GM21390 (cell line): ENCODE data around the gene IL15.
A peak's percentile ranks its signal among the peaks of the same experiment; 100 is the strongest.
"Not testable (repeated sequence)": the region's sequence is repeated elsewhere in the genome, so short reads cannot be mapped to it uniquely, and the experiment has no call there.

ENCODE experiments used
- ATAC-seq: cut with Tn5 transposase; IDR thresholded peaks from one replicate; pipeline ENCODE4 v1.9.1; 2021; ENCODE audit not compliant: unreplicated experiment

IL15 gene

DNA sequence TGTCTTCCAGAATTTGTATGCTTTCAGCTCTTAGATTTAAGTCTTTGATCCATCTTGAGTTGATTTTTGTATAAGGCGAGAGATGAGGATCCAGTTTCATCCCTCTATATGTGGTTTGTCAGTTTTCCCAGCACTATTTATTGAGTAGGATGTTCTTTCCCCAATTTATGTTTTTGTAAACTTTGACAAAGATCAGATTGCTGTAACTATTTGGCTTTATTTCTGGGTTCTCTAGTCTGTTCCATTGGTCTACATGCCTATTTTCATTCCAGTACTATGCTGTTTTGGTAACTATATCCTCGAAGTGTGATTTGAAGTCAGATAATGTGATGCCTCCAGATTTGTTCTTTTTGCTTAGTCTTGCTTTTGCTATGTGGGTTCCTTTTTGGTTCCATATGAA lies 60.7 kb downstream of the IL15 start:
- ATAC-seq, result no peak

DNA sequence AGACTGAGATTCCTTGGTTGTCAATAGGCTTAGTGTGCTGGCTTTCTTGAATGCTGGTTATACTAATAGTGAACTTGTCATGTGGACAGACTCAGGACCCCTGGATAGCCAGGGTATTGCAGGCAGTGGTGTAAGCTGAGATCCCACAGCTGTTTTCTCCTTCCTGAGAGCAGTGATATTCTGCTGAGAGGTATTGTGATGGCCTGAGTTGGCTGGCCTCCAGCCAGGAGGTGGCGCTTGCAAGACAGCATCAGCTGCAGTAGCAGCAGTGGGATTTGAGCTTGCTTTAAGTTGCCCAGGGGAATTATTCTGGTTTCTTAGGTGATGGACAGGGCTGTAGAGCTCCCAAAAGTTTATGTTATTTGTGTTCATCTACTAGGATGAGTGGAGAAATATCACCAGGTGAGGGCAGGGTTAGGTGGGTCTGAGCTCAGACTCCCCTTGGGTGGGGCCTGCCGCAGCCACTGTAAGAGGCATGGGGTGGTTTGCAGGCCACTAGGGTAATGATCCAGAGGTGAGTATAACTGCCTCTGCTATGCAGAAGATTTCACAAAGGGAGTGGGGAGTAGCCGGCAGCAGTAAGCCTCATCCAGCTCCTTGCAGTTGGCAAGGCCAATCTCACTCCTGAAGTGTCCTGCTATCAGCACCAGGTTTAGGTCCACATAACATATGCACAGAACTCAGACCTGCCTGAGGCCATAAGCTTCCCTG lies 66.2 kb downstream of the IL15 start:
- no peak for ATAC-seq

DNA sequence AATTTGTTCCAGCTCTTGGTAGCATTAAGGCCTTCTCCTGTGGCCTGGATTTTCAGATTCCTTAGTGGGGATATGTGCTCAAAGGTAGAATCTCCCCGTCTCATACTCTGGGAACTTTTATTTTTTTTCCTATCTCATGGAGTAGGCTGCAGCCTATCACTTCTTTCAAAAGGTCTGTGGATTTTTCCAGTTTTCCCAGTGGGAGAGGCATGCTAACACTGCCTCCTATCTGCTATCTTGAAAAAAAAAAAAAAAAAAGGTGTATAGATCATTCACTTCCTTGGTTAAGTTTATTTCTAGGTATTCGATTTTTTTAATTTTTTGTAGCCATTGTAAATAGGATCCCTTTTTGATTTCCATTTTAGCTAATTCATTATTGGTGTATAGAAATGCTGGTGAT lies 67.1 kb downstream of the IL15 start:
- ATAC-seq, result no peak

DNA sequence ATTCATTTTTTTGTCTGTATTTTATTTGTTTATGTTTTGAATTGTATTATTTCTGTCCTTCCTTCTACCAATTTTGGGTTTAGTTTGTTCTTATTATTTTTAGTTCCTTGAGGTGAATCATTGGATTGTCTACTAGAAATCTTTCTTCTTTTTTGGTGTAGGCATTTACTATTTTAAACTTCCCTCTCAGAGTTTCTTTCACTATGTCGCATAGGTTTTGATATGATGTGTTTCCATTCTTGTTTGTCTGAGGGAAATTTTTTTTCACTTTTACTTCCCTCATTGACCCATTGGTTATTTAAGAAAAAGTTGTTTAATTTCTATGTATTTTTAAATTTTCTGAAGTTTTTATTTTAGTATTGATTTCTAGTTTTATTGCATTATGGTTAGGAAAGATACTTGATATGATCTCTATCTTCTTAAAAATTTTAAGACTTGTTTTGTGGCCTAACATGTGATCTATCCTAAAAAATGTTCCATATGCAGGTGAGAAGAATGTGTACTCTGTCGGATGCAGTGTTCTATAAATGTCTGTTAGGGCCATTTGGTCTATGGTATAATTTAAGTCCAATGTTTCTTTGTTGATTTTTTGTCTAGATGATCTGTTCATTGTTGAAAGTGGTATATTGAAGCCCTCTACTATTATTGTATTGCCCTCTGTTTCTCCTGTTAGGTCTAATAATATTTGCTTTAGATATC lies 68.8 kb downstream of the IL15 start:
- ATAC-seq, result peak; percentile 59

DNA sequence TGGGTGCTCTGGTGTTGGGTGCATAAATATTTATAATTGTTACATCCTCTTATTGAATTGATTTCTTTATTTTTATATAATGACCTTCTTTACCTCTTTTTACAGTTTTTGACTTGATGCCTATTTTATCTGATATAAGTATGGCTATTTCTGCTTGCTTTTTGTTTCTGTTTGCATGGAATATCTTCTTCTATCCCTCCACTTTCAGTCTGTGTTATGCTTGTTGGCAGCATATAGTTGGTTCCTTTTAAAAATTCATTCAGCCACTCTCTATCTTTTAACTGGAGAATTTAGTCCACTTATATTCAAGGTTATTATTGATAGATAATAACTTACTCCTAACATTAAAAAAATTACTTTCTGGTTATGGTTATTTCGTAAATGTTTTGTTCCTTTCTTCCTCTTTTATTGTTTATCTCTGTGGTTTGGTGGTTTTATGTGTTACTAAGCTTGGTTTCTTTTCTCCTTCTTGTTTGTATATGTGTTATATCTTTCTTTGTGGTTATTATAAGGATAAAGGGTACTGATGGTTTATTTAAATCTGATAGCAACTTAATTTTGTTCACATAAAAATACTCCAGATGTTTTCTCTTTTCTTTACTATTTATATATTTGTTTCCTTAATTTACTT lies 69.5 kb downstream of the IL15 start:
- ATAC-seq, result peak; percentile 68

DNA sequence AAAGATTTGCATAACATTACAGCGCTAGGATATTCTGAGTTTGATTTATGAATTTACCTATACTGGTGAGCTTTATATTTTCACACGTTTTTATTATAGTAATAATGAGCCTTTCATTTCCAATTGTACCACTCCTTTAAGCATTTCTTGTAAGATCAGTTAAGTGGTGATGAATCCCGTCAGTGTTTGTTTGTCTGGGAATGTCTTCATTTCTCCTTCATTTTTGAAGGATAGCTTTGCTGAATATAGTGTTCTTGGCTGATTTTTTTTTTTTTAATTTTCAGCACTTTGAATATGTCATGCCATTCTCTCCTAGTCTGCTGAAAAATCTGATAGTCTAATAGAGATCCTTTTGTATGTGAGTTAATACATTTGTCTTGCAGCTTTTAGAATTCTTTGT lies 70.1 kb downstream of the IL15 start:
- no peak for ATAC-seq

DNA sequence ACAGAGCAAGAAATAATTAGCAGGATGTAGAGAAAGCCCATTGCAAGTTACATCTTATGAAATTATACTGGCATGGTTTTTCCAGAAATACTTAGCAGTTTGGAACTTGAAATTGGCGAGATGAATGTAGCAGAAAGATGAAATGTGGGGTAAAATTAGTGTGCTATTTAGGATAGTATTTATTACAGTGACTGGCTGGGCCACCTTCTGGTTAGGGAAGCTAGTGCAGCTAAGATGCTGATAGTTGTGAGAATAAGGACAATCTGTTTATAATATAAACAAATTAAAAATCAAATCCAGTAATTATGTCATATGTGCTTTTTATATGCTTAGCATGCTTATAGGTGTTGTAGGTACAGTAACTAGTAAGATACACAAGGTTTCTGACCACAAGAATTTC lies 74.8 kb downstream of the IL15 start:
- ATAC-seq, result no peak

DNA sequence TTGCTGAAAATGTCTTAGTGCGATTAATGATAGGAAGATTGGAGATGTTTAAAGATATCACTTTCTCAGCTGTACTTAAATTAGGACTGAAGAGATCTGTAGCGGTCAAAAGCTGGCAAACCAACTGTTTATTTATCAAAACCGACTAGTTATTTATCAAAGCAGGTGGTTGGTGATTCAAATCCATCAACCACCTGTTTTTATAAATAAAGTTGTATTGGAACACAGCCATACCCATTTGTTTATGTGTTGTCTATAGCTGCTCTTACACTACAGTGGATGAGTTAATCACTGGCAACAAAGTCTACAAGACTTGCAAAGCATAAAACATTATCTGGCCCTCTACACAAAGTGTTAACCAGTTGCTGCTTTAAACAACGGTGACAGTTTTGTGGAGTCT lies 76.8 kb downstream of the IL15 start:
- no peak for ATAC-seq

DNA sequence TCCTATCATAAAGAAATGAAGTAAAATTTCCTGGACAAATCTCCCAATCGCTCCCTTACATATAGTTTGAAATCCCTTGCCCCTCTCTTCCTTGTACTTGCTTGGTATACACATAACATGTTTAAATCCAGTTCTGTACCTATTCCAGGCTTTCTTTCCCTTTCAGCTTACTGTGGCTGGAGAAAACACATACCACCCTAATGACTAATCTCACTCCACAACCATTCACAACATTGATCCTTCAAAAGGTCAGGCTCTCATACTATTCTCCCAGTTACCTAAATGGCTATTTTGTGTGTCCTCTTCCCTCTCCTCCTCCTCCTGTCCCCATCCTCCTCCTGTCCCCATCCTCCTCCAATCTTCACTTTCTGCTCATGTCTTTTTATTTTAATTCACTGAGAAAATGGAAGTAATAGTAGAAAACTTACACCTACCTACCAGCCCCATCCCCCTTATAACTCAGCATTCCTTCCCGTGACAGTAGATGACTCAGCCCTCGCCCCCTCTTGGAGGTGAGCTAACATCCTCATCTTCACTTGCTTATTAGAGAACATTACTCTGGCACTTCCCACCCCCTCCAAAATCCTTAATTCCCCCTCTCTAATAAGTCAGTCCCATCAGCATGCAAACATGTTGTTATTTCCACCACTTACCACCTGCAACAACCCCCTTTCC lies 77.5 kb downstream of the IL15 start:
- ATAC-seq, result no peak

DNA sequence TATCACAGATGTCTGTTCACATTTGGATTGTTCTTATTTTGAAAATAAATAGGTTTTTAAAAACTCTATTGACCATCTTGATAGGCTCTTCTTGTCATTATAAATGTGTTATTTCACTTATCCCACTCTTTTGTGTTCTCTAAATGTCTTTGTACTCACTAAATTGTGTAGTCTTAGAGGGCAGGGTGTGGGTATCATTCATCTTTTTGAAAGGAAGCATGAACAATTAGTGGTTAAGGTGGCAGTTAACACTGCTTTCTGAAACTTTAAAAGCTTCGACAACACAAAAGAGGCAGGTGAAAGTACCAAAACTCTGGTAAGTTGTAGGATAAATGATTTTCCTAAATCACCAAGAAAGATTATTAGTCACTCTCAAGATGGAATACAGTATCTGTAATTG lies 83.2 kb downstream of the IL15 start:
- no peak for ATAC-seq

DNA sequence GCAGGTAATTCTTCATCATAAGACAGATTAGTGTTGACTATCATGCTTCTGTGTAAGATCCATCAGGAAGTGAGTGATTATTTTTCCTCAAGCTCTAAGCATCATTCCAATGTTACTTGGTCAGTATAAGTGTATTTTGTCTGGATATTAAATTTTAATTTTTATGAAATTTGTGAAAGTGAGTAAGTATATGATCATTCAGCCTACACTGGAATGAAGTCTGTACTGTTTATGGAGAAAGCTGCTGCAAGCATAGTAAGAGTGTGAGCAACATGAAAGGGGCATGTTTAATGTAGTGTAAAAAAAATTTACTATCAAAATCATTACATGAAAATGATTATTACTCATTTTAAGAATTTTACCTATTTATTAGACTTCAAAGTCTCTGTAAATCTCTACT lies 84.8 kb downstream of the IL15 start:
- no peak for ATAC-seq

DNA sequence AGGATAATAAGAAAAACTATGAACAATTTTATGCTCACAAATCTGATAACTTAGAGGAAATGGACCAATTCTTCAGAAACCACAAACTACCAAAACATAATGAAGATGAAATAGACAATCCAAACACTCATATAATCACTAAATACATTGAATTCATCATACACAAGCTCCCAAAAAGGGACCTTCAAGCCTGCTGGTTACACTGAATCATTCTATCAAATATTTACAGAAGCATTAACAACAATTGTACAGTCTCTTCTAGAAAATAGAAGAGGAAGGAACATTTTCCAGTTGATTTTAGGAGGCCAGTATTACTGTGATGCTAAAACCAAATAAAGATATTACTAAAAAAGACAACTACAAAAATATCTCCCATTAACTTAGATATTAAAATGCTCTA lies 88.3 kb downstream of the IL15 start:
- no peak for ATAC-seq

DNA sequence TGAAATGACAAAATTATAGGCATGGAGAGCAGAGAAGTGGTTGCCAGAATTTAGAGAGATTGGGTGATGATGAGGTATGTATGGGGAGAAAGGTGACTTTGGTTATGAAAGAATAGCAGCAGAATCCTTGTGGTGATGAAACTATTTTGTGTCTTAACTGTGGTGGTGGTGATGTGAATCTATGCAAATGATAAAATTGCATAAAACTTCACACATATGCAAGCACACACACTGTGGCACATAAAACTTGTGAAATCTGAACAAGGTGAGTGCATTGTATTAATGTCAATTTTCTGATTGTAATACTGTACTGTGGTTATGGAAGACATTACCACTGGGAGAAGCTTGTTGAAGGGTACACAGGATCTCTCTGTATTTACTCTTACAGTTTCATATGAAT lies 91.0 kb downstream of the IL15 start:
- ATAC-seq, result no peak

DNA sequence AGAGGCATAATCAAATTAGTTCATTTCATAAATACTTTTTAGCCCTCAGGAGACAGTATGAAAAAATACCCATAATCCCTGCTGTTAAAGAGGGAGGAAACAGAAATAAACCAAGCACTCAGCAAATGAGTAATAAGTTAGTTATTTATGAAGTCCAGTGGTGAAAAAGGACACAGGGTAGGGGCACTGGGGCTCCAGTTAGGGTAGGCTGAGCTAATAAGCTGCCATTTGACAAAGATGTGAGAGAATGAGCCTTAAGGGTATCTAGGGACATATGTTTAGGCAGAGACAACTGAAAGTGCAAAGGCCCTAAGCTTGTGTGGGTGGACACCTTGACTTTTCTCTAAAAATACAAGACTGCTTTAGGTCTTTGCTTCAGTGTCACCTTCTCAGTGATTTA lies 94.4 kb downstream of the IL15 start:
- ATAC-seq, result no peak

DNA sequence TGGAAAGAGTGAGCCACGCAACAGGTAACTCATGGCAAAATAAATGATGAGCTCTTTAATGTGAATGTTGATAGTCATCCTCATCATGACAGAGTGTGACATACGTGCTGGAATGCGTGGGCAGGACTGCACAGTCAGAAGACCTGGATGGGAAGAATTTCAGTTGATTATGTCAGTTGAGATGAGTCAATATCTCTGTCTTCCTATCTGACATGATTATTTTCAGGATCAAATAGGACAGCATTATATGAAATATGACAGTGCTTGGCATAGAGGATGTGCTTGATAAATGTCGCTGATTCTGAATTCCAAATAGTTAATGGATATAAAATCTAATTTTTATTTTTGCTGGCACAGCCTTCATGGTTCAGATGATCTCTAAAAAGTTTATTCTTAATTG lies 95.1 kb downstream of the IL15 start:
- no peak for ATAC-seq

DNA sequence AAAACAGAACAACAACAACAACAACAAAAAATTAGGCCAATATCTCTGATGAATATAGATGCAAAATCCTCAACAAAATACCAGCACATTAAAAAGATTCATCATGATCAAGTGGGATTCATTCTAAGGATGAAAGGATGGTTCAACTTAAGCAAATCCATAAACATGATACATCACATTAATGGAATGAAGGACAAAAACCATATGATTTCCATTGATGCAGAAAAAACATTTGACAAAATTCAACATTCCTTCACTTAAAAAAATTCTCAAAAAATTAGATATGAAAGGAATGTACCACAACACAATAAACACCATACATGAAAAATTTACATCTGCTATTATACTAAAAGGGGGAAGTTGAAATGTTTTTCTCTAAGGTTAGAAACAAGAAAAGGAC lies 103.3 kb downstream of the IL15 start:
- no peak for ATAC-seq

DNA sequence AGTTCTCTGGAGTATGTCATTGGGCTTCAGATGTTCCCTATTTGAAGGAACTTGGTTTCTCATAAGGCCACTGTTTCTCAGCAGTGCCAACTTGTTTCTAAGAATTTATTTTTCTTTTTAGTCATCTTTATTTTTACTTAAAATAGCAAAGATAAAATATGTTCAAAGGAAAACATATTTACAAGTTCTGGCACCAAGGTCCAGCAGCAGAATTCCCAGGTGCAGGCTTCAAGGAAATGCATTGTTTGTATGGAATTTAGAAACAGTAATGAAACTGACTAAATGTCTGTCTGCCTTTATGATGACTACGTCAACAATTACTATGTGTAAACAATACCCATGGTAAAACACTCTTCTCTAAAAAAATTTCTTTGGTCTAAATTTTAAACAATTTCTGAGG lies 109.6 kb downstream of the IL15 start:
- no peak for ATAC-seq

DNA sequence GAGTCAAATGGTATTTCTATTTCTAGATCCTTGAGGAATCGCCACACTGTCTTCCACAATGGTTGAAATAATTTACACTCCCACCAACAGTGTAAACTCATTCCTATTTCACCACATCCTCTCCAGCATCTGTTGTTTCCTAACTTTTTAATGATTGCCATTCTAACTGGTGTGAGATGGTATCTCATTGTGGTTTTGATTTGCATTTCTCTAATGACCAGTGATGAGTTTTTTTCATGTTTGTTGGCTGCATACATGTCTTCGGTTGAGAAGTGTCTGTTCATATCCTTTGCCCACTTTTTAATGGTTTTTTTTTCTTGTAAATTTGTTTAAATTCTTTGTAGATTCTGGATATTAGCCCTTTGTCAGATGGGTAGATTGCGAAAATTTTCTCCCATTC lies 115.4 kb downstream of the IL15 start:
- ATAC-seq, result not testable (repeated sequence)

DNA sequence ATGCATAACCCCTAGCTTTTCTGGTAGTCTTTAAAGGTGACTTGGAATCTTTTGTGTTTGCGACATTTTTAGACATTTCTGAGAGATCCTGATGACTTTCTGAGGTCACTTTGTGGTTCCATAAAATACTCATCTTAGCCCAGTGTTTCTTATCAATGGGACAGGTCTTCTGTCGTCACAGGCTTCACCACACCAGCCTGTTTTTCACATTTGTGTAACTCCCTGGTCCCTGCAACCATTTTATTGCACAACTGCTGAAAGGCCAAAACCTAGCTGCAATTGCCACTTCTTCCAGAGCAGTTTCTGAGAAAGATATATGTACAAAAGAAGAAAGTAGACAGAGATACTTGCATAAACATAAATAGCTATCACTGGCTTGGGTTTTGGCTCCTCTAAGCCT lies 120.9 kb downstream of the IL15 start:
- ATAC-seq, result no peak

DNA sequence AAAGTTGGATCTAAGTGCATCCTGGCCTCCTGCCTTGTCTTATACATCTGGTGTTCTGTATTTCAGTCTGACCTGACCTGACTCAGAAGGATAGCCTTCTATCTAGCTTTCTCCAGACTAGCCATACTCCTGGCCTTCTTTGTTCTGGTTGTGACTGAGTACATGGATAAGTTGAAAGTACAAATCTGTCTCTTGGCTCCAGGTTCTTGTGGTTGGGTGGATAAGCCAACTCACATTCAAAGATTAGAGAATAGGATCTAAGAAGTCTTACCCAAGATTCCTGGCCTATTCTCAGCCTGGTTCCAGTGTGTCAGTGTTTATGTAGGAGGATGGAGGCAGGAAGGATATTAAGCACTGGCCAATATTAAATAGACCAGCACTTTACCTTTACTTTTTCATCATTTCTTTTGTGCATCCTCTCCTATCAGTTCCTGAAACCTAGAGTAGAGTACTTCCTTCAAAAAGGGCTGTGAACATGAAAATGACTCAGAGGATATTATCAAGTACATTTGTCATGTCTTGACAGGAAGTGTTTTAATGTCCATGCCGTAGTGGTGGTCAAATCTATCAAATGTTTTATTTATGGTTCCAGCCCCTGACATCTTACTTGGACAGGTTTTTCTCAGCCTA lies 123.5 kb downstream of the IL15 start:
- no peak for ATAC-seq

DNA sequence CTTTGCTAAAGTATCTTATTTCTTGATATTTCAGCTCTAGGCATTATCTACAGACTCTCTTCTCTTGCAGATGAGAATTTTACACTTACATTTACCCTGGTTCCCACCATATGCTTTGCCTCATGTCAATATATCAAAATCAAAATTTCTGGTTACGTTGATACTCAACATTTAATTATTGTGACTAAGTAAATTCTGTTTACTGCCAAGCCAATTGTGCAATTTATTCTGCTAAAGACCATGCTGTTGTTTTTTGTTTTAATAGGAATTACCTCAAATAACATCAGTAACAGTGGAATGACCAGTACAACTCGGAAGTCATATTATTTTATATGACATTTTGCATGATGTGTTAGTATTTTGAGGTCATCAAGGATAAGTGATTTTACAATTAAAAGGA lies 125.5 kb downstream of the IL15 start:
- no peak for ATAC-seq
